GM12872 (cell line): ENCODE results near the gene TTLL8.

Source experiments
- CTCF ChIP-seq: IDR thresholded peaks from 3 replicates; pipeline ENCODE4 v1.5.1; 2011; ENCODE audit warnings: low read depth, mild to moderate bottlenecking, low read length, moderate library complexity; ENCODE audit not compliant: insufficient read depth

TTLL8 gene

GRCh38 chr22:50022171-50022819, 35.8 kb downstream of the TTLL8 start:
- TF ChIP-seq CTCF, result no peak

GRCh38 chr22:50020606-50021005, 37.5 kb downstream of the TTLL8 start:
- no peak for TF ChIP-seq CTCF

GRCh38 chr22:50019316-50019715, 38.8 kb downstream of the TTLL8 start:
- no peak for TF ChIP-seq CTCF

GRCh38 chr22:50018608-50019285, 39.4 kb downstream of the TTLL8 start:
- no peak for TF ChIP-seq CTCF

GRCh38 chr22:50017701-50018224, 40.3 kb downstream of the TTLL8 start:
- no peak for TF ChIP-seq CTCF

- TF ChIP-seq CTCF, result no peak
Measured at GRCh38 chr22:50016988-50017700, 41.0 kb downstream of the TTLL8 start.

GRCh38 chr22:50016308-50016987, 41.6 kb downstream of the TTLL8 start:
- TF ChIP-seq CTCF, result no peak
